Kidney epithelial cell (primary cell): ENCODE results near the gene RNF149. TPM values are rescaled to one million over a fixed set of nuclear protein-coding genes. Genes with fewer than 3 reads are reported as not detected.
A peak's percentile ranks its signal among the peaks of the same experiment; 100 is the strongest.

Experiments
- DNase-seq: peaks from one replicate; pipeline ENCODE4 v3.0.0-alpha.2; 2010; ENCODE audit warnings: low read depth
- H3K27me3 ChIP-seq: 2 replicates; pipeline ENCODE4 v1.6.0; 2011; ENCODE audit warnings: low read length; ENCODE audit not compliant: control insufficient read depth, insufficient read depth
- H3K36me3 ChIP-seq: 2 replicates; pipeline ENCODE4 v1.5.1; 2011; ENCODE audit warnings: low read length; ENCODE audit not compliant: control insufficient read depth, insufficient read depth
- H3K4me3 ChIP-seq: 2 replicates; pipeline ENCODE4 v1.5.1; 2011; ENCODE audit warnings: low read depth, mild to moderate bottlenecking, control low read depth, low read length
- CTCF ChIP-seq: IDR thresholded peaks from 2 replicates; pipeline ENCODE4 v1.5.1; 2011; ENCODE audit warnings: mild to moderate bottlenecking, moderate library complexity, low read length, control low read depth, inconsistent platforms; ENCODE audit not compliant: insufficient read depth, poor library complexity, severe bottlenecking
- total RNA-seq: library from RNA; depleted of rRNA; stranded (reverse); fragments of >200 nt; gene quantifications from 2 replicates; pipeline ENCODE4 v1.2.3, GENCODE V29; 2015

The RNF149 gene
- total RNA-seq, 1 donor from 2014 or later: 66.2 TPM

GRCh38 chr2:101344137-101344536 is 35.6 kb upstream of the RNF149 start:
- Histone ChIP-seq H3K4me3 (no peak overlapping the region), H3K27me3 (no peaks in the 10 kb centered on the region), H3K36me3 (no peaks in the 10 kb centered on the region)
- TF ChIP-seq CTCF: no peak
- no peak for DNase-seq

GRCh38 chr2:101342625-101343008 is 34.1 kb upstream of the RNF149 start:
- DNase-seq: no peak
- Histone ChIP-seq H3K36me3 (no peaks in the 10 kb centered on the region), H3K27me3 (no peaks in the 10 kb centered on the region), H3K4me3 (no peak overlapping the region)
- TF ChIP-seq CTCF: no peak

- peak; percentile 77 for TF ChIP-seq CTCF
- Histone ChIP-seq H3K36me3 (no peaks in the 10 kb centered on the region), H3K4me3 (no peak overlapping the region), H3K27me3 (no peaks in the 10 kb centered on the region)
- DNase-seq: no peak
These were observed 33.6 kb upstream of the RNF149 start for GRCh38 chr2:101341901-101342624.

GRCh38 chr2:101341421-101341820 is 32.9 kb upstream of the RNF149 start:
- Histone ChIP-seq H3K27me3 (no peaks in the 10 kb centered on the region), H3K36me3 (no peaks in the 10 kb centered on the region), H3K4me3 (no peak overlapping the region)
- no peak for DNase-seq
- TF ChIP-seq CTCF: no peak

- TF ChIP-seq CTCF: no peak
- no peaks in the 10 kb centered on the region for H3K36me3 ChIP-seq
- no peaks in the 10 kb centered on the region for H3K27me3 ChIP-seq
- H3K4me3 ChIP-seq: no peak overlapping the region
- DNase-seq: no peak
These were observed 31.6 kb upstream of the RNF149 start for GRCh38 chr2:101340141-101340551.
